GM21381 (cell line): ENCODE measurements around the gene DDX56.
A peak's percentile ranks its signal among the peaks of the same experiment; 100 is the strongest.

ENCODE experiments used
- ATAC-seq: cut with Tn5 transposase; IDR thresholded peaks from one replicate; pipeline ENCODE4 v1.9.1; 2021; ENCODE audit warnings: mild to moderate bottlenecking, moderate library complexity; ENCODE audit not compliant: unreplicated experiment

DDX56 gene

DNA sequence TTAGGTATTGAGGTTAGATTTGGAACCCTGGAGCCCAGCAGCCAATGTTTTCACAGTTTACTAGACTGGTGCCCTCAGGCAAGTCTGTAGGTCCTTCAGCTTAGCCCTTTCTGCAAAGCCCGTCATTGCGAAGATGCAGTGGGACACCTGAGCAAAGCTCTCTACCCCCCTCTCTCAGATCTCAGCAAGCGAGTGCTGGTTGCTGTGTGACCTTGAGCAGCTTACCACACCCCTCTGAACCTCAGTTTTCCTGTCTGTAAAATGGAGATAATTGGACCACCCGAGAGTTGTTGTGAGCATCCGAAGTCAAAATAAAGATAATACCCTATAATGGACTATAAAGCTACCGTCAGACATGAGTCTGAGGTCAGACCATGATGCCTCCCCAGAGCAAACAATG, 36.3 kb downstream of the DDX56 start:
- ATAC-seq = no peak

DNA sequence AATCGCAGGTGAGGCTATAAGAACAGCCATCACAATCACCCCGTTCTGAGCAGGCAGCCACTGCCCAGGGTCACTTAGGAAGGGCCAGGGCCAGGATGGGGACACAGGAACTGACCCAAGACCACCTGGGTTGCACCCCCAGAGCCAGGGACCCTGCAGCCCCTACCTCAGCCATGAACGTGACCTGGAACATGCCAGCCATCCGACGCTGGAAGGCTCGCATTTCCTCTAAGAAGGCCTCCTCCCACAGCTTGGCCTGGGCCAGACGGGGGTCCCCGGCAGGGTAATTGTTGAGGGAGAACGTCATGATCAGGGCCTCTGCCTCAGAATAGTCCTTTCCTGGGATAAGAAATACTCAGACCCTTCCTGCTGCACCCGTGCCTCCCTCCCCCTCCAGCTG, 37.6 kb downstream of the DDX56 start:
- ATAC-seq = no peak

DNA sequence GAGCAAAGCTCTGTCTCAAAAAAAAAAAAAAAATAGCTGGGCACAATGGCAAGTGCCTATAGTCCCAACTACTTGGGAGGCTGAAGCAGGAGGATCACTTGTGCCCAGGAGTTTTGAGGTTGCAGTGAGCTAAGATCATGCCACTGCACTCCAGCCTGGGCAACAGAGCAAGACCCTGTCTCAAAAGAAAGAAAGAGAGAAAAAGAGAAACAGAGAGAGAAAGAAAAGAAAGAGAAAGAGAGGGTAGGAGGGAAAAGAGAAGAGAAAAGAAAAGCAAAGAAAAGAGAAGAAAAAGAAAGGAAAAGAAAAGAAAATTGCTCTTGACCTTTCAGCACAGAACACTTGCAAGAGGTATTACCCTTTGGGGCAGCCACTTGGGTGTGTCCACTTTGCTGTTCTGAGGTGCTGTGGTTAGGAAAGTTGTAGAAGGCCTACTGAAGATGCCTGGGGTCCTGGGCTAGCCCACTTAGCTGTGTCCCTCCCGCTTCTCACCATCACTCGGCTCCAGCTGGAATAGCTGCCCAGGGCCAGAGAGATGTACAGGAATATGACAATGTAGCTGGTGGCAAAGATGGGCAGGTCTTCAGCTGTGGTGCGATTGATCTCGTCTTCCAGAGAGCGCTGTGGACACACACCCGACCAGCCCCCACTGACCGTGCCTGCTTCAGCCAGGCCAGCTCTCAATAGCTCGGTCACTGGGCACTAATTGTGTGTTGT, 38.2 kb downstream of the DDX56 start:
- no peak for ATAC-seq

DNA sequence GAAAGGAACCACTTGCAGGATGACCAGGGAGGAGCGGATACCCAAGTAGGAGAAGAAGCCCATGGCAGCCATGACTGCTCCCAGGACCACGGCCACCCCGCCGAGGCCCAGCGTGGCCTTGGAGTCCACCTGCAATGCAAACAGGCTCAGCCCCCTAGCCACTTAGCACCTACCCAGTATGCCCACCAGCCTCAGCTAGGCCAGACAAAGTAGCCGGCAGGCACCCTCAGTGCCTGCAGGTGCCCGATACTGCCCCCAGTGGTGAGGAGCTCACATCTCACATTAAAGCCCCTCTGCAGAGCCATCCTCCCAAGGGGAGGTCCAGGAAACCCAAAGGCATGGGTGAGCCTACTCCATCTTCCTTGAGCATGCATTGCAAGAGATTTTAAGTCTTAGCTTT, 39.2 kb downstream of the DDX56 start:
- ATAC-seq = peak; percentile 54

DNA sequence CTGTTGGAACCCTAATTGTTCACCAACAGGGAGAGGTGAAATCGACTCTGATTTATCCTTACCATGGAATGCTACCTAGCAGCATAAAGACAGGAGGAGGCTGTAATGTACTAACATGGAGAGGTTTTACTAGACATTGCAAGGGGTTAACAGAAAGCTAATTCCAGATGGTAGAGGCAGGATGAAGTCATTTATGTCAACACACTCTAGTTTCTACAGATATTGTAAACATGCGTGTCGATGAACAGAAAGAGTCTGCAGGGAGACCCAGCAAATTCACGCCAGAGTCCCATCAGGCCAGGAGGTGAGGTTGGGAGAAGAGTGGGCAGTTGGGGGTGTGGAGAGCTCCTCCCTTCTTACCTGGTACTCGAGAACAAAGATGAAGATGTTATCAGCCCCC, 39.6 kb downstream of the DDX56 start:
- no peak for ATAC-seq

DNA sequence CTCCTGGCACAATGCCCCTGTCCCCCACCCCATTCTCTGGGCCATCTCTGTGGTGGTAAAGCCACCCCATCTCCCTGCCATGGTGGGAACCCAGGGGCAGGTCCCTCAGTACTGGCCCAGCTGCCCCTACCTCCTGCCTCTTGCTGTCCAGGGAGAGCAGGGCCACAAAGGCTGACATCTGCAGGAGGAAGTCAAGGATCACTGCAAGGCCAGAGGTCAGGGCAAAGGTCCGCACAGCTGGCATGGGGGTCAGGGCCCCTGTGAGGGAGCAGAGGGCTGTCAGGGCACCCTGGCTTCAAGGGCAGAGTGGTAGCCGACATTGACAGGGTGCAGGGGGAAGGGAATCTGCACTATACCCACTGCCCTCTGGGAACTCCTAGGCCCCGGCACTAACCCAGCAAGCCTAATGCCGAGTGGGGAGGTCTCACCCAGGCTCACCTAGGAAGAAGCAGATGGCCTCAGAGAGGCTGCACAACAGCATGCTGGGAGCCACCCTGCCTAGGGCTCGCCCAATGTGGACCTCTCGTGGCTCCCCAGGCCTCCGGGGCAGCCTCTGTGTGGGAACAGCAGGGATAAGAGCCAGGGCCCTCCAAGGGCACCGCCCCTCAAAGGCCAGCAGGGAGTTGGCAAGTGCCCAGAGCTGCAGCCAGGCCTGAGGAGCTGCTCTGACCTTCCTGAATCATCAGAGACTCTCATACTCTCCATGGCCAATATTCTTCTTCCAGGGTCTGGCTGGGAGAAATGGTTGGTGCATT, 40.2 kb downstream of the DDX56 start:
- no peak for ATAC-seq

DNA sequence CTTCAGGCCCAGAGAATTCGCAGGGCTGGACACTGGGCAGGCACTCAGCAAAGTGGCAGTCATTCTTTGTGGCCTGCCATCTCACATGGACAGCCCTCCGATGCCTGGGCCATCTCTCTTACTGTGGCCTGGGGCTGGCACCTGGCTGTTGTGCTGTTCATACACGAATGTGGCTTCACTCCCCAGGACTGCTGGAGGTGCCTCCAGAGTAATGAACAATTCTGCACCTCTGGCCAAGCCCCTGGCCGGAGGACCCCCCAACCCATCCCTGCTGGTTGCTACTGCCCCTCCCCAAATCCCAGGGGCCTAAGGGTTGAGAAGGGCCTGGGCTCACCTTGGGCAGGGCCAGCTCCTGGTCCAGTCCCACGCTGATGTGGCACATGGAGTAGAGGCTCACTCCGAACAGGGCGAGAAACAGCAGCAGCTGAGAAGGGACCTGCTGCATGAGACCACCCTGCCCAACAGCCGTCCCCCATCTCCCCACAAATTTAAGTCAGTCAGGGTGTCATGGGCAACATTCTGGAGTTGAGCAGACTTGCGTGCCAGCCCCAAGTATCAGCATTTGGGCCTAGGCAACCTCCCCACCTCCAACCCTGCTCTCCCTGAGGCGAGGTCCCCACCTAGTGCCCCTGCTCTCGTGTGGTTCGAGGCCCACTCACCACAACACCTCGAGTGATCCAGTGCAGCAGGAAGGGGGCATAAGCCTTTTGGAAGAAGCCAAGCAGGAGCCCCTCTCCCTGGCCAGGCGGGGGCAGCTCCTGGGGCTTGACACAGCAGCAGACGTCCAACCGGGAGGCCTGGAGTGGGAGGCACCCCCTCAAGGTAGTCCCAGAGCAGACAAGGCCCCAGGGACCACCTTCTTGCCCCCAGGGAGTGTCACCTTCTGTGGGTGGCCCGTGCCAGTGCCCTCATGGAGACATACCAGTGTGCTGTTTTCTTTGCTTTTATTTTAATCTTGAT, 42.0 kb downstream of the DDX56 start:
- ATAC-seq = no peak

DNA sequence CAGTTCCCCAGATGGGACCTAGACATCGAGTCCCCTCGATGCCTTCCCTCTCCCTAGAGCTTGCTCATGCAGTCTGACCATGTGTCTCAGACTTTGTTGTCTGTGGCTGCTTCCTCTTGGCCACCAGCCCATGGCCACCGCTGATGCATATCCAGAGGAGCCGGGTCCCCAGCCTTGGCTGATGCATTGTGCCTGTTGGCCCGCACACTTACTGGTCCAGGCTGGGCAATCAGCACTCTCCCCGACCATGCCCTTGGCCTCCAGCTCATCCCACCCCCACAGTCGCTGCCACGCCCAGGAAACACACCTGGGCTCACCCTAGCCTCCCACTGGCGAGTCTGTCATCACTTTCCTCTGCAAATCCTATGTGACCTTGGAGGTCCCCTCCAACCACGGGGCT, 42.7 kb downstream of the DDX56 start:
- no peak for ATAC-seq

DNA sequence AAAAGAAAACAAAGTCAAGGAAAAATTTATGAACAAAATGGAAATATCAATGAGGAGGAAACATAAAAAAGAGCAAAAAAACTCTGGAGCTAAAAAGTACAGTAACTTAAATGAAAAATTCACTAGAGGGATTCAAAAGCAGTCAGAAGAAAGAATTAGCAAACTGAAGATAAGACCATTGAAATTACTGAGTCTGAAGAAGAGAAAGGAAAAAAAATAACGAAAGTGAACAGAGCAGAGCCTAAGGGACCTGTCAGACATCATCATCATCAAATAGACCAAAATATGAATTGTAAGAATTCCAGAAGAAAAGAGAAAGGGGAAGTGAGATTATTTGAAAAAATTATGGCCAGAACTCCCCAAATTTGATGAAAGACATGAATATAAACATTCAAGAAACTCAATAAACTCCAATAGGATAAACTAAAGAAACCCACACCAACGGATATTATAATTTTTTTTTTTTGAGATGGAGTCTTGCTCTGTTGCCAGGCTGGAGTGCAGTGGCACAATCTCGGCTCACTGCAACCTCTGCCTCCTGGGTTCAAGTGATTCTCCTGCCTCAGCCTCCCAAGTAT, 48.8 kb downstream of the DDX56 start:
- no peak for ATAC-seq

DNA sequence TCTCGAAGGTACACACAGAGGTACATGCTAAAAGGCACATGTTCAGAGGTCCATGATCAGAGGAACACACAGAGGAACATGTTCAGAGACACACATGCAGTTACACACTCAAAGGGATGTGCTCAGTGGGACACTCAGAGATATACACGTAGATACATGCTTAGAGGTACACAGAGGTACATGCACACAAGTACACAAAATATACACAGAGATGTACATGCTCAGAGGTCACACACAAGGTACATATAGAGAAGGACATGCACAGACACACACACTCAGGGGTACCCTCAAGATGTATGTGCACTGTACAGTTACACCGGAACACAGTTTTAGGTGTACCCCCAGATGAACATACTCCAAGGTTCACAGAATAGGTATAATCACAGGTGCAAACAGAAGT, 51.4 kb downstream of the DDX56 start:
- ATAC-seq = no peak

DNA sequence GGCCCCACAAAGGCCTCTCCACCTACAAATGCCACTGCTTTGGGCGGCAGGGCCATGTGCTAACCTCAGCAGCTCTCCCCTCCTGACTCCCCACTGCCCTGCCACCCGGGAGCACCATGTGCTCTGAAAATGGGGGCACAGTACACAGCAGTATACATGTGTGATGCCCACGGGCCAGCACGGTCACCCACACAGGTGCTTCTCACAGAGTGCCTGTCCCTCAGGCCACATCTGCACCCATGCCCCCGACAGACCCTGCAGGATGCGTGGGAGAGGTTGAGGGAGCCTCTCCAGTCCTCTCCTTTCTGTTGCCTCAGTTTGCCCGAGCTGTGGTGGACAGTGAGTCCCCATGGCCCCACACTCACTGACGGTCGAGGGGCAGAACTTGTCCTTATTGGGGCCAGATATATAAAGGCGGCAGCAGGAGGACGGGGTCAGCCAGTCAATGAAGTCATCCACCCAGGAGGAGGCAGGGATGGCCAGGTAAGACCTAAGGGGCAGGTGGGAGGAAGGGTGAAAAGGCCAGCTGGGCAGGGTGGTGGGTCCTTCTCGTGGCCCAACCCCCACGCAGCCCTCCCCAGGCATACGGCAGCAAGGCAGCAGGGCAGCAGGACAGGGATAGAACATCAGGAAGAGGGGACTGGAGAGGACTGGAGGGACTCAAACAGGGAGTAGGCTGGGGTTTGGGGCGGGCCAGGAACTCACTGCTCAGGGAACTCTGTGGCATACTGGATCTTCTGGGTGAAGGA, 52.2 kb downstream of the DDX56 start:
- ATAC-seq = no peak

DNA sequence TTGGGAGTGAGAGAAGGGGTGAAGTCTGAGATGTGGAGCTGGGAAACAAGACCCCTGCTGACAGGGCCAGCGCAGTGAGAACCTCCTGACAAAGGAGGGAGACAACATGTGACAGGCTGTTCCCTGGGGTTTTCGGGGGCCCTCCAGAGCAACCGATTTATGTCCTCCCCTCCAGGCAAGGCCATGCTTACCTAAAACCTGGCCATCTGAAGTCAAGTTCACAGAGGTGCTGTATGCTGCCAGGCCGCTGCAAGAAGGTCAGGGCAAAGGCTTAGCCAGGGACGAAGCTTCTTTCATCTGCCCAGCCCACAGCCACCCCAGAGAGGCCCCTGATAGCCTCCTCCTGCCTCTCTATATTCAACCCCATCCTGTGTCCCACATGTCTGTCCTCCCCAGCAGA, 53.1 kb downstream of the DDX56 start:
- no peak for ATAC-seq

DNA sequence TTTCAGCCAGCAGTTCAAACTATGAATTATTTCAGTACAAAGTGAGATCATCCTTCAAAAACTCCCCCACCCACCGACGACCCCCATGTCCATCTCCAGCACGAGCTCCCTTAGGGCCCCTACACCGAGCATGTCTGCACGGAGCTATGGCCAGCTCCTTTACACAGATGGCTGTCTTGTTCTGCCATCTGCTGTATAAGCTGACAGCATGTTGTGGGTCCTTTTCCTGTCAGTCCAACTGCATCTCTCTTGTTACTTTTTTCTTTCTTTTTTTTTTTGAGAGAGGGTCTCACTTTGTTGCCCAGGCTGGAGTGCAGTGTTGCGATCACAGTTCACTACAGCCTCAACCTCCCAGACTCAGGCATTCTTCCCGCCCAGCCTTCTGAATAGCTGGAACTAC, 54.2 kb downstream of the DDX56 start:
- no peak for ATAC-seq

DNA sequence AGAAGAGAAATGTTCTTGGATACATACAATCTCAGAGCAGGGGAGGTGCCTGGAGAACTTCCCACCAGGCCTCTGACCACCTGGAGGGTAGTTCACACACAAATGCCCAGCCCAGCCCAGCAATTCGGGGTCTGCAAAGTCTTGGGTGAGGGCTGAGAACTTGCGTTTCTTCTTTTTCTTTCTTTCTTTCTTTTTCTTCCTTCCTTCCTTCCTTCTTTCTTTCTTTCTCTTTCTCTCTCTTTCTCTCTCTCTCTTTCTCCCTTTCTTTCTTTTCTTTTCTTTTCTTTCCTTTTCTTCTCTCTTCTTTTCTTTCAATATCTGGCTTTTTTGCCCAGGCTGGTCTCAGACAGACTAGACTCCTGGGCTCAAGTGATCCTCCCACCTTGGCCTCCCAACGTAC, 54.9 kb downstream of the DDX56 start:
- ATAC-seq = no peak

DNA sequence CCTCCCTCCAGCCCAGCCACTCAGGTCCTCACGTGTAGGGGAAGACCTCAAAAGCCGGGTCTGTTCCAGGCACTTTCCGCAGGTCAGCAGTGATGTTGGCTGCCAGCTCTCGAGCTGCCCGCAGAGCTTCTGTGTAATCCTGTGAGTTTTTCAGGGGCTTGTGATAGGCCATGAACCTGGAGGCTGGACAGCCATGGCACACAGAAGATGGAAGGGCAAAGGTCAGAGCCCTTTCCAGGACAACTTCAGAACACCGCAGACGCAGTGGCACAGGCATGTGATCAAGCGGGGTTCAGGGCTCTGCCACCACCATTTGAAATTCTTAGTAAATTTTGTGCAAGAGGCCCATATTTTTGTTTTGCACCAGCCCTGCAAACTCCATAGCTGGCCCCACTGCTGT, 56.5 kb downstream of the DDX56 start:
- ATAC-seq = no peak
